Adrenal gland (tissue), 19 donors: ENCODE data around the gene BRCA2. TPM values are rescaled to one million over a fixed set of nuclear protein-coding genes. Genes with fewer than 3 reads are reported as not detected.

Experiments used
- DNase-seq, 7 donors: peaks; one replicate each; pipeline ENCODE4 v3.0.0-alpha.2; 2019 to 2020
- H3K27ac ChIP-seq, 5 donors: fragments of 200-600 bp; sonication (generic) in 4 of 5; 1 replicate in 3 of 5; 2 replicates in 2 of 5; pipeline versions ENCODE4 v1.5.1 to v1.8.0; 2016 to 2020; ENCODE audit warnings: mild to moderate bottlenecking in 1 of 5
- H3K27me3 ChIP-seq: fragments of 200-600 bp; 2 replicates; pipeline ENCODE4 v1.8.0; 2021
- H3K36me3 ChIP-seq, 2 donors: fragments of 200-600 bp; replicated peaks in 1 of 2; 1 replicate in 1 of 2; 2 replicates in 1 of 2; pipeline versions ENCODE4 v1.5.1 to v1.8.0; 2018 to 2022
- H3K4me1 ChIP-seq, 2 donors: fragments of 200-600 bp; replicated peaks in 1 of 2; 1 replicate in 1 of 2; 2 replicates in 1 of 2; pipeline versions ENCODE4 v1.5.1 to v1.8.0; 2018 to 2021
- H3K4me3 ChIP-seq, 4 donors: fragments of 200-600 bp; sonication (generic) in 3 of 4; one replicate each; pipeline ENCODE4 v1.5.1; 2016 to 2018
- H3K9me3 ChIP-seq, 3 donors: fragments of 200-600 bp; sonication (generic) in 1 of 3; replicated peaks in 1 of 3; 1 replicate in 2 of 3; 2 replicates in 1 of 3; pipeline versions ENCODE4 v1.5.1 to v1.8.0; 2016 to 2021
- CTCF ChIP-seq, 6 experiments: fragments of 450-650 bp in 4 of 6; fragments of 200-600 bp in 2 of 6; sonication (generic) in 1 of 6; IDR thresholded peaks; 1 replicate in 5 of 6; 2 replicates in 1 of 6; pipeline versions ENCODE4 v1.5.1 to v1.8.0; 2016 to 2021; ENCODE audit warnings: antibody characterized with exemption in 6 of 6, mild to moderate bottlenecking in 2 of 6, moderate library complexity in 1 of 6
- POLR2A ChIP-seq, 2 donors: fragments of 450-650 bp; IDR thresholded peaks; one replicate each; pipeline ENCODE4 v1.6.1; 2017; ENCODE audit warnings: antibody characterized with exemption in 2 of 2, mild to moderate bottlenecking in 2 of 2, moderate library complexity in 1 of 2
- WGBS, 4 donors: extraction: QIAGEN DNeasy Blood & Tissue Kit in 2 of 4; methylation state at CpG; one replicate each; pipeline versions ENCODE4 v1.1.5 to v1.1.7; 2013 to 2017; 5-methylcytosine and 5-hydroxymethylcytosine counted together
- intact Hi-C, 2 donors: fragments of 100-400 bp; cut with DNase I; formaldehyde crosslinking; loops; one replicate each; pipeline versions ENCODE4 v1.14.1 to v1.15.0; 2022 to 2023
- long read RNA-seq, 10 donors: library from polyadenylated mRNA in 3 of 10; unstranded in 2 of 10; stranded (forward) in 1 of 10; transcript quantifications; one replicate each; pipeline ENCODE4 v2.0.0 and lab custom pipeline, GENCODE V29; 2021 to 2026
- polyA plus RNA-seq, 3 donors: library from polyadenylated mRNA; stranded (reverse); fragments of 200-250 nt in 2 of 3; fragments of 350-450 nt in 1 of 3; fragmentation: Illumina TruSeq in 1 of 3; extraction: RNeasy Lipid Tissue Mini Kit (QIAGEN cat#74804) in 1 of 3; gene quantifications; one replicate each; pipeline ENCODE4 v1.2.3, GENCODE V29; 2013 to 2014
- total RNA-seq, 9 donors: library from RNA; depleted of rRNA in 4 of 9; stranded (reverse); fragments of >200 nt in 4 of 9; fragments of 120-200 nt in 1 of 9; fragmentation: NEBNext Ultra II Directional in 1 of 9; extraction: Animal tissue kit (Norgen Biotek cat#: 25700) in 1 of 9; gene quantifications; one replicate each; pipeline versions ENCODE4 v1.1.0 to v1.2.4, GENCODE V29; 2013 to 2023
- donor health status: healthy with polysubstance abuse.
- donor health status: Bipolar disorder and iron deficiency.
- donor health status: DM: yes; HTN: yes; CAD: no.
- donor health status: DM: no; HTN: no; CAD: no.
- donor health status: DM: no; HTN: no; CAD: no.
- donor health status: DM: yes; HTN: yes; CAD: no.

BRCA2 gene
- total RNA-seq = 1 to 10 TPM in 6 of 9 donors, under 1 TPM in 3; 0.41 to 4.5 (median 1.3) TPM
- polyA plus RNA-seq = 1 to 10 TPM in 1 of 3 donors, under 1 TPM in 2; 0.07 to 1.4 (median 0.16) TPM
- long read RNA-seq, donor 1 = 0 reads
- long read RNA-seq, donor 2 = 0 reads
- long read RNA-seq, donor 3 = 0 reads
- long read RNA-seq, donor 4 = 0 reads
- long read RNA-seq, donor 5, partial matches to known transcripts = 0 of 2 reads
- long read RNA-seq, donor 5, other reads (novel, unspliced or antisense) = 2 of 2 reads
- long read RNA-seq, donor 6 = 0 reads
- long read RNA-seq, donor 7 = 0 reads
- long read RNA-seq, donor 8 = 0 reads
- long read RNA-seq, donor 9 = 0 reads
- long read RNA-seq, donor 10 = 0 reads

GRCh38 chr13:32315238-32316027 is at the start of gene BRCA2, which contains the start of gene ZAR1L:
BRCA2 (plus strand) TSS chr13:32315508; CDS start chr13:32316461, 953 bp downstream.
ZAR1L (minus strand) TSS chr13:32315363; CDS start chr13:32311925, 3,438 bp downstream.
- 0 to 2% (median 1%) methylated on average over 23 to 60 of the region's 60 CpGs for WGBS, 4 donors

GRCh38 chr13:32265726-32266125 is 49.6 kb upstream of the BRCA2 start:
- WGBS, 4 donors = 48 to 76% (median 59%) methylated on average over 2 of the region's 2 CpGs
- intact Hi-C loops = no loop called here
- H3K36me3 ChIP-seq = no peaks in the 10 kb centered on the region
- H3K4me1 ChIP-seq = no peaks in the 10 kb centered on the region
- H3K4me3 ChIP-seq = no peak overlapping the region
- no peaks in the 10 kb centered on the region for H3K9me3 ChIP-seq
- no peak for DNase-seq
- TF ChIP-seq CTCF (IDR thresholded peaks at IDR 0.05) (no peak), POLR2A (IDR thresholded peaks at IDR 0.05) (no peak)
- H3K27ac ChIP-seq = no peak overlapping the region
- no peaks in the 10 kb centered on the region for H3K27me3 ChIP-seq

More at GRCh38 chr13:32315238-32316027, at the start of gene BRCA2, which contains the start of gene ZAR1L:
- DNase-seq = peak; percentile 86 to 92 (median 91)
- intact Hi-C loops = loop anchor here (10.0 kb wide), 2 partner anchors 301 to 401 kb away; no protein-coding TSS in a partner anchor
- H3K27ac ChIP-seq = peak within 1 kb of the TSS; percentile 36 to 95 (median 90)
- H3K9me3 ChIP-seq = no peaks in the 10 kb centered on the region
- no peaks in the 10 kb centered on the region for H3K4me1 ChIP-seq
- peak within 1 kb of the TSS in 3 of 4 donors; percentile 26 to 76 (median 66) for H3K4me3 ChIP-seq
- no peaks in the 10 kb centered on the region for H3K27me3 ChIP-seq
- H3K36me3 ChIP-seq = no peaks in the 10 kb centered on the region
- TF ChIP-seq POLR2A (IDR thresholded peaks at IDR 0.05) = peak; percentile 24 to 76
- no peak for TF ChIP-seq CTCF (IDR thresholded peaks at IDR 0.05)

- Histone ChIP-seq H3K36me3 (no peaks in the 10 kb centered on the region), H3K4me1 (no peaks in the 10 kb centered on the region), H3K9me3 (no peaks in the 10 kb centered on the region), H3K27me3 (no peaks in the 10 kb centered on the region), H3K4me3 (no peak overlapping the region), H3K27ac (no peak overlapping the region)
- TF ChIP-seq POLR2A (IDR thresholded peaks at IDR 0.05) (no peak), CTCF (IDR thresholded peaks at IDR 0.05) (no peak)
- no peak for DNase-seq
- 70 to 83% (median 73%) methylated on average over 1 of the region's 1 CpG for WGBS, 4 donors
- intact Hi-C loops = no loop called here
Measured at GRCh38 chr13:32266130-32266529, 49.2 kb upstream of the BRCA2 start.

GRCh38 chr13:32267836-32268439 is 47.4 kb upstream of the BRCA2 start:
- no peaks in the 10 kb centered on the region for H3K9me3 ChIP-seq
- WGBS, 4 donors = 81 to 90% (median 86%) methylated on average over 7 of the region's 7 CpGs
- H3K27me3 ChIP-seq = no peaks in the 10 kb centered on the region
- TF ChIP-seq POLR2A (IDR thresholded peaks at IDR 0.05) = no peak
- TF ChIP-seq CTCF (IDR thresholded peaks at IDR 0.05) = peak in 1 of 6 experiments; percentile 8
- no peaks in the 10 kb centered on the region for H3K4me1 ChIP-seq
- H3K27ac ChIP-seq = no peak overlapping the region
- DNase-seq = no peak
- intact Hi-C loops = no loop called here
- no peaks in the 10 kb centered on the region for H3K36me3 ChIP-seq
- no peak overlapping the region for H3K4me3 ChIP-seq
